H9 (cell line): ENCODE measurements around the gene CYCS. TPM values are rescaled to one million over a fixed set of nuclear protein-coding genes. Genes with fewer than 3 reads are reported as not detected.

Experiments
- DNase-seq: peaks from one replicate; pipeline ENCODE4 v3.0.0-alpha.2; 2017
- H2AFZ ChIP-seq: one replicate; pipeline ENCODE4 v1.6.1; 2013; ENCODE audit warnings: mild to moderate bottlenecking, low read length, control low read depth, moderate library complexity
- H2AK5ac ChIP-seq: 2 replicates; pipeline ENCODE4 v1.6.1; 2013; ENCODE audit warnings: low read length, control low read depth, mixed read lengths; ENCODE audit not compliant: insufficient read length
- H2BK120ac ChIP-seq: one replicate; pipeline ENCODE4 v1.6.1; 2013; ENCODE audit warnings: low read depth, mild to moderate bottlenecking, low read length, control low read depth, inconsistent platforms; ENCODE audit not compliant: poor library complexity, severe bottlenecking
- H2BK12ac ChIP-seq: 2 replicates; pipeline ENCODE4 v1.6.1; 2013; ENCODE audit warnings: low read length, control low read depth, mixed read lengths, low read depth; ENCODE audit not compliant: insufficient read length
- H2BK15ac ChIP-seq: 2 replicates; pipeline ENCODE4 v1.6.1; 2013; ENCODE audit warnings: low read depth, low read length, control low read depth
- H2BK20ac ChIP-seq: one replicate; pipeline ENCODE4 v1.6.1; 2013; ENCODE audit warnings: low read depth, mild to moderate bottlenecking, low read length, control low read depth, inconsistent platforms; ENCODE audit not compliant: poor library complexity, severe bottlenecking
- H2BK5ac ChIP-seq: 2 replicates; pipeline ENCODE4 v1.6.1; 2013; ENCODE audit warnings: low read length, control low read depth, mixed read lengths; ENCODE audit not compliant: insufficient read length
- H3K14ac ChIP-seq: 2 replicates; pipeline ENCODE4 v1.6.1; 2013; ENCODE audit warnings: low read length, control low read depth; ENCODE audit not compliant: insufficient read depth
- H3K18ac ChIP-seq: 2 replicates; pipeline ENCODE4 v1.6.1; 2013; ENCODE audit warnings: low read depth, mild to moderate bottlenecking, mixed read lengths, low read length, control low read depth; ENCODE audit not compliant: insufficient read length
- H3K23ac ChIP-seq: 2 replicates; pipeline ENCODE4 v1.6.1; 2013; ENCODE audit warnings: low read length, control low read depth, mixed read lengths, low read depth; ENCODE audit not compliant: insufficient read length
- H3K23me2 ChIP-seq: 2 replicates; pipeline ENCODE4 v1.6.1; 2013; ENCODE audit warnings: low read depth, mild to moderate bottlenecking, mixed read lengths, low read length, control low read depth; ENCODE audit not compliant: insufficient read length, poor library complexity, severe bottlenecking
- H3K27ac ChIP-seq: 2 replicates; pipeline ENCODE4 v1.5.1; 2013; ENCODE audit warnings: low read length, control low read depth, mixed read lengths, low read depth; ENCODE audit not compliant: insufficient read length
- H3K27me3 ChIP-seq: 2 replicates; pipeline ENCODE4 v1.6.1; 2013; ENCODE audit warnings: low read length, control low read depth, inconsistent platforms; ENCODE audit not compliant: insufficient read depth
- H3K4ac ChIP-seq: 2 replicates; pipeline ENCODE4 v1.6.1; 2013; ENCODE audit warnings: low read depth, mild to moderate bottlenecking, control low read depth, inconsistent platforms, low read length, moderate library complexity
- H3K4me1 ChIP-seq: 2 replicates; pipeline ENCODE4 v1.6.1; 2013; ENCODE audit warnings: low read length, control low read depth, inconsistent platforms; ENCODE audit not compliant: insufficient read depth
- H3K4me2 ChIP-seq: 2 replicates; pipeline ENCODE4 v1.6.1; 2013; ENCODE audit warnings: low read length, control low read depth, mixed read lengths; ENCODE audit not compliant: insufficient read length, insufficient read depth
- H3K56ac ChIP-seq: 2 replicates; pipeline ENCODE4 v1.6.1; 2013; ENCODE audit warnings: low read depth, mild to moderate bottlenecking, mixed read lengths, low read length, control low read depth; ENCODE audit not compliant: insufficient read length
- H3K79me1 ChIP-seq: 2 replicates; pipeline ENCODE4 v1.6.1; 2013; ENCODE audit warnings: low read depth, mild to moderate bottlenecking, moderate library complexity, low read length, control low read depth, inconsistent platforms; ENCODE audit not compliant: insufficient read depth, poor library complexity, severe bottlenecking
- H3K79me2 ChIP-seq: 2 replicates; pipeline ENCODE4 v1.6.1; 2013; ENCODE audit warnings: low read length, control low read depth, inconsistent platforms; ENCODE audit not compliant: insufficient read depth
- H3K9ac ChIP-seq: 2 replicates; pipeline ENCODE4 v1.6.1; 2013; ENCODE audit warnings: low read length, control low read depth, mixed read lengths; ENCODE audit not compliant: insufficient read length; ENCODE audit errors: extremely low read depth
- H3K9me3 ChIP-seq: one replicate; pipeline ENCODE4 v1.6.1; 2013; ENCODE audit warnings: low read depth, low read length, inconsistent platforms; ENCODE audit not compliant: control insufficient read depth
- H3T11ph ChIP-seq: one replicate; pipeline ENCODE4 v1.6.1; 2013; ENCODE audit warnings: mild to moderate bottlenecking, low read length, control low read depth, inconsistent platforms
- H4K20me1 ChIP-seq: one replicate; pipeline ENCODE4 v1.6.1; 2013; ENCODE audit not compliant: control insufficient read depth, insufficient read length, insufficient read depth
- H4K5ac ChIP-seq: 2 replicates; pipeline ENCODE4 v1.6.1; 2013; ENCODE audit warnings: low read depth, mild to moderate bottlenecking, mixed read lengths, low read length, control low read depth; ENCODE audit not compliant: insufficient read length
- H4K8ac ChIP-seq: replicated peaks from 2 replicates; pipeline ENCODE4 v1.6.1; 2013; ENCODE audit warnings: low read length, control low read depth, mixed read lengths, low read depth; ENCODE audit not compliant: insufficient read length
- H4K91ac ChIP-seq: 2 replicates; pipeline ENCODE4 v1.6.1; 2013; ENCODE audit warnings: low read depth, mild to moderate bottlenecking, moderate library complexity, mixed read lengths, low read length, control low read depth; ENCODE audit not compliant: insufficient read length
- H3K27ac Mint-ChIP-seq, 3 experiments: 2 replicates in 2 of 3; 3 replicates in 1 of 3; pipeline ENCODE4 v1.8.0; 2020 to 2021; ENCODE audit warnings: mixed read lengths in 3 of 3, mild to moderate bottlenecking in 1 of 3, moderate library complexity in 1 of 3
- H3K27me3 Mint-ChIP-seq: 2 replicates; pipeline ENCODE4 v1.8.0; 2021; ENCODE audit warnings: low read depth, mild to moderate bottlenecking, moderate library complexity, mixed read lengths
- H3K36me3 Mint-ChIP-seq, 3 experiments: 2 replicates in 2 of 3; 3 replicates in 1 of 3; pipeline ENCODE4 v1.8.0; 2020 to 2021; ENCODE audit warnings: low read depth in 3 of 3, mixed read lengths in 3 of 3; ENCODE audit not compliant: insufficient read depth in 1 of 3
- H3K4me1 Mint-ChIP-seq, 2 experiments: 2 replicates each; pipeline ENCODE4 v1.8.0; 2020; ENCODE audit warnings: mixed read lengths in 2 of 2
- H3K4me3 Mint-ChIP-seq, 2 experiments: 2 replicates in 1 of 2; 3 replicates in 1 of 2; pipeline ENCODE4 v1.8.0; 2020 to 2021; ENCODE audit warnings: mild to moderate bottlenecking in 2 of 2, mixed read lengths in 2 of 2, moderate library complexity in 1 of 2
- H3K9me3 Mint-ChIP-seq, 2 experiments: 2 replicates in 1 of 2; 3 replicates in 1 of 2; pipeline ENCODE4 v1.8.0; 2020; ENCODE audit warnings: mild to moderate bottlenecking in 2 of 2, mixed read lengths in 2 of 2, moderate library complexity in 1 of 2
- CTCF ChIP-seq: fragments of 200-600 bp; sonication (generic); conservative IDR thresholded peaks from 3 replicates; pipeline ENCODE4 v1.8.0; 2021; ENCODE audit warnings: antibody characterized with exemption, mild to moderate bottlenecking
- WGBS: extraction: QIAGEN DNeasy Blood & Tissue Kit; methylation state at CpG from one replicate; pipeline ENCODE4 v1.1.7; 2013; ENCODE audit warnings: missing lambda C conversion rate, low lambda C conversion rate, mixed read lengths; ENCODE audit not compliant: insufficient read length; ENCODE audit errors: extremely low coverage; 5-methylcytosine and 5-hydroxymethylcytosine counted together
- total RNA-seq: library from RNA; stranded (reverse); gene quantifications from 2 replicates; pipeline ENCODE4 v1.2.1, GENCODE V29; 2021

CYCS gene
- total RNA-seq, 1 experiment from 2014 or later: 209 TPM

DNA sequence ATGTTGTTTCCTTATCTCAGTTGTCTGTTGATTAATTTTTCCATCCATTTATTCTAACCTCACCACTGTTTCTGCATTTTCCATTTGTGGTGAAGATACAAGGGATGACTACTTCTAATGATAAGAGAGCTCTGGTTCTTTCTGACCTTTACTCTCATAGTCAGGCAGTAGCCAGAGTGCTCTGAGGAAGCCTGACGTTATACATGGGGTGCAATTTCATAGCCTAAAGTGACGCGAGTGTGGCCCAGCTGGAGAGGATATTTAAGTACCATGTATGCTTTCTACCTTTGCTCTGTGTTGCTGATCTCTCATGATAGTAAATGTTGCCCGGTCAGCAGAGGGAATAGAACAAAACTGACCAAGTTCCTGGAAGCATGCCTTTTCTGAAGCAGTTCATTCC lies 33.9 kb upstream of the CYCS start:
- Histone ChIP-seq H2BK20ac (no peak overlapping the region), H3K27ac (no peak overlapping the region), H3K4me2 (no peak overlapping the region), H3K18ac (no peak overlapping the region), H3K9me3 (no peaks in the 10 kb centered on the region), H4K8ac (no peak overlapping the region), H4K91ac (no peak overlapping the region), H3K14ac (no peak overlapping the region), H2BK5ac (no peak overlapping the region), H3K27me3 (no peaks in the 10 kb centered on the region), H3K56ac (no peak overlapping the region), H4K20me1 (no peaks in the 10 kb centered on the region), H2BK120ac (no peak overlapping the region), H3K4me1 (no peaks in the 10 kb centered on the region), H2BK15ac (no peak overlapping the region), H3T11ph (no peak overlapping the region), H3K79me2 (no peaks in the 10 kb centered on the region), H4K5ac (no peak overlapping the region), H3K4ac (no peak overlapping the region), H3K23me2 (no peaks in the 10 kb centered on the region), H3K79me1 (no peaks in the 10 kb centered on the region), H2BK12ac (no peak overlapping the region), H3K9ac (no peak overlapping the region), H2AFZ (no peak overlapping the region), H3K23ac (no peak overlapping the region), H2AK5ac (no peak overlapping the region)
- no peaks in the 10 kb centered on the region for H3K9me3 Mint-ChIP-seq
- no peak for DNase-seq
- no peaks in the 10 kb centered on the region for H3K27me3 Mint-ChIP-seq
- H3K27ac Mint-ChIP-seq: no peak overlapping the region
- no peaks in the 10 kb centered on the region for H3K36me3 Mint-ChIP-seq
- no peak overlapping the region for H3K4me3 Mint-ChIP-seq
- no CpG with 5 or more reads among the region's 4 CpGs for WGBS
- no peak for TF ChIP-seq CTCF
- H3K4me1 Mint-ChIP-seq: no peaks in the 10 kb centered on the region
